ENCODE results near the gene TMEM203.

- TF ChIP-seq, protein P1, sequence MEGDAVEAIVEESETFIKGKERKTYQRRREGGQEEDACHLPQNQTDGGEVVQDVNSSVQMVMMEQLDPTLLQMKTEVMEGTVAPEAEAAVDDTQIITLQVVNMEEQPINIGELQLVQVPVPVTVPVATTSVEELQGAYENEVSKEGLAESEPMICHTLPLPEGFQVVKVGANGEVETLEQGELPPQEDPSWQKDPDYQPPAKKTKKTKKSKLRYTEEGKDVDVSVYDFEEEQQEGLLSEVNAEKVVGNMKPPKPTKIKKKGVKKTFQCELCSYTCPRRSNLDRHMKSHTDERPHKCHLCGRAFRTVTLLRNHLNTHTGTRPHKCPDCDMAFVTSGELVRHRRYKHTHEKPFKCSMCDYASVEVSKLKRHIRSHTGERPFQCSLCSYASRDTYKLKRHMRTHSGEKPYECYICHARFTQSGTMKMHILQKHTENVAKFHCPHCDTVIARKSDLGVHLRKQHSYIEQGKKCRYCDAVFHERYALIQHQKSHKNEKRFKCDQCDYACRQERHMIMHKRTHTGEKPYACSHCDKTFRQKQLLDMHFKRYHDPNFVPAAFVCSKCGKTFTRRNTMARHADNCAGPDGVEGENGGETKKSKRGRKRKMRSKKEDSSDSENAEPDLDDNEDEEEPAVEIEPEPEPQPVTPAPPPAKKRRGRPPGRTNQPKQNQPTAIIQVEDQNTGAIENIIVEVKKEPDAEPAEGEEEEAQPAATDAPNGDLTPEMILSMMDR (optimal IDR thresholded peaks at IDR 0.05 in 1 of 3, IDR thresholded peaks at IDR 0.05 in 1 of 3, conservative IDR thresholded peaks at IDR 0.05 in 1 of 3; ENCODE audit: extremely low read depth in 1 of 3, insufficient read depth in 2 of 3, low read length in 3 of 3) = peak in 1 of 3 experiments; percentile 17
- TF ChIP-seq EZH2 (IDR thresholded peaks at IDR 0.05; ENCODE audit: low read length) = no peak
These were observed 27.9 kb upstream of the TMEM203 start for GRCh38 chr9:137233143-137233980.

Data from keratinocyte (primary cell).